GM21367 (cell line): Measurements from ENCODE around the gene TIMMDC1.
"Not testable (repeated sequence)": the region's sequence is repeated elsewhere in the genome, so short reads cannot be mapped to it uniquely, and the experiment has no call there.

Experiments
- ATAC-seq: cut with Tn5 transposase; IDR thresholded peaks from one replicate; pipeline ENCODE4 v1.9.1; 2021; ENCODE audit not compliant: unreplicated experiment

TIMMDC1 gene

GRCh38 chr3:119508172-119508845 lies 10.0 kb downstream of the TIMMDC1 start:
- ATAC-seq: peak; percentile 54

GRCh38 chr3:119510690-119511089 lies 12.3 kb downstream of the TIMMDC1 start:
- ATAC-seq: no peak

GRCh38 chr3:119514637-119515036 lies 16.3 kb downstream of the TIMMDC1 start:
- ATAC-seq: no peak

- no peak for ATAC-seq
Observed at GRCh38 chr3:119517112-119517511, 18.8 kb downstream of the TIMMDC1 start.

- no peak for ATAC-seq
Observed at GRCh38 chr3:119518026-119518425, 19.7 kb downstream of the TIMMDC1 start.

GRCh38 chr3:119524931-119525662 lies 26.8 kb downstream of the TIMMDC1 start:
- ATAC-seq: no peak

- no peak for ATAC-seq
Observed at GRCh38 chr3:119527714-119528113, 29.4 kb downstream of the TIMMDC1 start.

GRCh38 chr3:119529883-119530282 lies 31.5 kb downstream of the TIMMDC1 start:
- ATAC-seq: no peak

GRCh38 chr3:119530456-119530855 lies 32.1 kb downstream of the TIMMDC1 start:
- ATAC-seq: no peak

GRCh38 chr3:119531151-119531550 lies 32.8 kb downstream of the TIMMDC1 start:
- ATAC-seq: no peak

- no peak for ATAC-seq
Observed at GRCh38 chr3:119534296-119534695, 35.9 kb downstream of the TIMMDC1 start.

- ATAC-seq: no peak
Observed at GRCh38 chr3:119536757-119537156, 38.4 kb downstream of the TIMMDC1 start.

- ATAC-seq: no peak
Observed at GRCh38 chr3:119538772-119539171, 40.4 kb downstream of the TIMMDC1 start.

- ATAC-seq: no peak
Observed at GRCh38 chr3:119541547-119541946, 43.2 kb downstream of the TIMMDC1 start.

- ATAC-seq: no peak
Observed at GRCh38 chr3:119542168-119542767, 43.9 kb downstream of the TIMMDC1 start.

- no peak for ATAC-seq
Observed at GRCh38 chr3:119543147-119543546, 44.8 kb downstream of the TIMMDC1 start.

GRCh38 chr3:119547227-119547626 lies 48.9 kb downstream of the TIMMDC1 start:
- no peak for ATAC-seq

GRCh38 chr3:119548341-119548740 lies 50.0 kb downstream of the TIMMDC1 start:
- ATAC-seq: no peak

GRCh38 chr3:119550192-119550910 lies 52.0 kb downstream of the TIMMDC1 start:
- ATAC-seq: no peak

GRCh38 chr3:119551598-119551997 lies 53.3 kb downstream of the TIMMDC1 start:
- no peak for ATAC-seq

- ATAC-seq: not testable (repeated sequence)
Observed at GRCh38 chr3:119552928-119553327, 54.6 kb downstream of the TIMMDC1 start.
